22Rv1 (cell line): ENCODE data around the gene BCKDHB.

Source experiments
- CTCF ChIP-seq: fragments of 450-650 bp; IDR thresholded peaks from 2 replicates; pipeline ENCODE4 v1.5.1; 2017; ENCODE audit warnings: mild to moderate bottlenecking
- ZFX ChIP-seq: fragments of 450-650 bp; IDR thresholded peaks from 2 replicates; pipeline ENCODE4 v1.6.1; 2017; ENCODE audit warnings: antibody characterized with exemption, borderline replicate concordance

GRCh38 chr6:80088637-80089036 is 17.8 kb upstream of the BCKDHB start:
- TF ChIP-seq CTCF (no peak), ZFX (no peak)
